Right atrium auricular region (tissue), 2 donors: Measurements from ENCODE around the gene PPM1K. TPM values are rescaled to one million over a fixed set of nuclear protein-coding genes. Genes with fewer than 3 reads are reported as not detected.
"Not testable (repeated sequence)": the region's sequence is repeated elsewhere in the genome, so short reads cannot be mapped to it uniquely, and the experiment has no call there.

Source experiments
- DNase-seq: peaks from one replicate; pipeline ENCODE4 v3.0.0-alpha.2; 2019; ENCODE audit warnings: low spot score
- H3K27ac ChIP-seq, 2 donors: fragments of 200-600 bp; sonication (generic); 1 replicate in 1 of 2; 2 replicates in 1 of 2; pipeline ENCODE4 v1.5.1; 2016 to 2019
- H3K27me3 ChIP-seq, 2 donors: fragments of 200-600 bp; sonication (generic); one replicate each; pipeline versions ENCODE4 v1.5.1 to v1.6.0; 2017 to 2019
- H3K36me3 ChIP-seq: fragments of 200-600 bp; sonication (generic); one replicate; pipeline ENCODE4 v1.5.1; 2016
- H3K4me1 ChIP-seq, 2 donors: fragments of 200-600 bp; sonication (generic); one replicate each; pipeline versions ENCODE4 v1.5.1 to v1.6.0; 2017 to 2019
- H3K4me3 ChIP-seq, 2 donors: fragments of 200-600 bp; sonication (generic); 1 replicate in 1 of 2; 2 replicates in 1 of 2; pipeline ENCODE4 v1.5.1; 2017 to 2019; ENCODE audit warnings: mild to moderate bottlenecking in 1 of 2, moderate library complexity in 1 of 2
- H3K9me3 ChIP-seq, 2 donors: fragments of 200-600 bp; sonication (generic); one replicate each; pipeline ENCODE4 v1.5.1; 2019
- CTCF ChIP-seq, 2 donors: fragments of 200-600 bp; sonication (generic); IDR thresholded peaks; one replicate each; pipeline ENCODE4 v1.5.1; 2019; ENCODE audit warnings: antibody characterized with exemption in 2 of 2
- total RNA-seq, 2 donors: library from RNA; depleted of rRNA; stranded (reverse); fragments of >200 nt; gene quantifications; one replicate each; pipeline ENCODE4 v1.1.0, GENCODE V29; 2016

The PPM1K gene
- total RNA-seq, 2 donors from 2014 or later, result 45.2 to 168 TPM

- Histone ChIP-seq H3K27me3 (no peaks in the 10 kb centered on the region), H3K4me3 (no peak overlapping the region), H3K27ac (no peak overlapping the region), H3K9me3 (no peaks in the 10 kb centered on the region), H3K4me1 (no peaks in the 10 kb centered on the region), H3K36me3 (no peaks in the 10 kb centered on the region)
- TF ChIP-seq CTCF (IDR thresholded peaks at IDR 0.05), result no peak
- DNase-seq, result no peak
These were observed 34.5 kb upstream of the PPM1K start for GRCh38 chr4:88318751-88319350.

- Histone ChIP-seq H3K4me1 (no peaks in the 10 kb centered on the region), H3K27me3 (no peaks in the 10 kb centered on the region), H3K9me3 (peaks cover 0 to 4% of the 10 kb centered on the region in 2 donors), H3K36me3 (no peaks in the 10 kb centered on the region), H3K4me3 (no peak overlapping the region), H3K27ac (no peak overlapping the region)
- no peak for DNase-seq
- no peak for TF ChIP-seq CTCF (IDR thresholded peaks at IDR 0.05)
These were observed 31.2 kb upstream of the PPM1K start for GRCh38 chr4:88315460-88316017.

GRCh38 chr4:88313088-88313624 lies 28.8 kb upstream of the PPM1K start:
- DNase-seq, H3K4me3 ChIP-seq, H3K9me3 ChIP-seq, H3K4me1 ChIP-seq, H3K27me3 ChIP-seq, H3K36me3 ChIP-seq, H3K27ac ChIP-seq: not testable (repeated sequence)

GRCh38 chr4:88308587-88308986 lies 24.2 kb upstream of the PPM1K start:
- no peaks in the 10 kb centered on the region for H3K27me3 ChIP-seq
- H3K9me3 ChIP-seq, result peaks cover 0 to 4% of the 10 kb centered on the region in 2 donors
- TF ChIP-seq CTCF (IDR thresholded peaks at IDR 0.05), result no peak
- H3K4me1 ChIP-seq, result no peaks in the 10 kb centered on the region
- H3K4me3 ChIP-seq, result no peak overlapping the region
- no peaks in the 10 kb centered on the region for H3K36me3 ChIP-seq
- H3K27ac ChIP-seq, result no peak overlapping the region
- no peak for DNase-seq

GRCh38 chr4:88297725-88298454 lies 13.5 kb upstream of the PPM1K start:
- peaks cover 0 to 29% of the 10 kb centered on the region in 2 donors for H3K4me1 ChIP-seq
- no peaks in the 10 kb centered on the region for H3K9me3 ChIP-seq
- peak overlapping the region; percentile 60 to 85 for H3K27ac ChIP-seq
- H3K4me3 ChIP-seq, result peak overlapping the region in 1 of 2 donors; percentile 13
- DNase-seq, result no peak
- no peak for TF ChIP-seq CTCF (IDR thresholded peaks at IDR 0.05)
- H3K36me3 ChIP-seq, result no peaks in the 10 kb centered on the region
- no peaks in the 10 kb centered on the region for H3K27me3 ChIP-seq

- no peaks in the 10 kb centered on the region for H3K27me3 ChIP-seq
- H3K4me1 ChIP-seq, result peaks cover 0 to 29% of the 10 kb centered on the region in 2 donors
- no peaks in the 10 kb centered on the region for H3K36me3 ChIP-seq
- no peak for DNase-seq
- TF ChIP-seq CTCF (IDR thresholded peaks at IDR 0.05), result no peak
- peak overlapping the region; percentile 60 to 85 for H3K27ac ChIP-seq
- H3K4me3 ChIP-seq, result no peak overlapping the region
- no peaks in the 10 kb centered on the region for H3K9me3 ChIP-seq
These were observed 12.8 kb upstream of the PPM1K start for GRCh38 chr4:88297212-88297516.
